Gastroesophageal sphincter (tissue), 4 donors: ENCODE results near the gene ARHGAP36. TPM values are rescaled to one million over a fixed set of nuclear protein-coding genes. Genes with fewer than 3 reads are reported as not detected.

Experiments
- ATAC-seq: fragments of 150-250 bp; one replicate; pipeline ENCODE4 v1.9.1; 2016; ENCODE audit warnings: mild to moderate bottlenecking, moderate library complexity
- H3K27ac ChIP-seq, 4 donors: fragments of 200-600 bp; sonication (generic) in 3 of 4; 1 replicate in 3 of 4; 2 replicates in 1 of 4; pipeline ENCODE4 v1.5.1; 2016 to 2019
- H3K27me3 ChIP-seq: fragments of 200-600 bp; sonication (generic); one replicate; pipeline ENCODE4 v1.5.1; 2019
- H3K36me3 ChIP-seq, 2 donors: fragments of 200-600 bp; sonication (generic); one replicate each; pipeline ENCODE4 v1.5.1; 2019; ENCODE audit warnings: control low read depth in 1 of 2
- H3K4me1 ChIP-seq, 3 donors: fragments of 200-600 bp; sonication (generic); 1 replicate in 2 of 3; 2 replicates in 1 of 3; pipeline ENCODE4 v1.5.1; 2016 to 2019; ENCODE audit warnings: control low read depth in 2 of 3
- H3K4me3 ChIP-seq, 2 donors: fragments of 200-600 bp; sonication (generic); one replicate each; pipeline ENCODE4 v1.5.1; 2019; ENCODE audit warnings: mild to moderate bottlenecking in 1 of 2, moderate library complexity in 1 of 2
- H3K9me3 ChIP-seq, 3 donors: fragments of 200-600 bp; sonication (generic); one replicate each; pipeline ENCODE4 v1.5.1; 2017 to 2019; ENCODE audit warnings: control low read depth in 2 of 3
- EP300 ChIP-seq: sonication (generic); formaldehyde crosslinking; IDR thresholded peaks from one replicate; pipeline ENCODE4 v1.6.1; 2017; ENCODE audit warnings: antibody characterized with exemption, mild to moderate bottlenecking
- POLR2A ChIP-seq, 2 donors: fragments of 450-650 bp; IDR thresholded peaks; one replicate each; pipeline ENCODE4 v1.6.1; 2017; ENCODE audit warnings: antibody characterized with exemption in 2 of 2, mild to moderate bottlenecking in 2 of 2, moderate library complexity in 1 of 2
- POLR2AphosphoS5 ChIP-seq: sonication (generic); formaldehyde crosslinking; IDR thresholded peaks from one replicate; pipeline ENCODE4 v1.6.1; 2017; ENCODE audit warnings: antibody characterized with exemption
- WGBS, 2 donors: methylation state at CpG; one replicate each; pipeline ENCODE4 v1.1.5; 2018; ENCODE audit warnings: low coverage in 1 of 2; 5-methylcytosine and 5-hydroxymethylcytosine counted together
- total RNA-seq, 4 donors: library from RNA; depleted of rRNA; stranded (reverse); fragments of >200 nt; gene quantifications; one replicate each; pipeline ENCODE4 v1.1.0, GENCODE V29; 2016
- TF ChIP-seq, protein P1 (sequence below), 4 experiments: fragments of 200-600 bp in 2 of 4; fragments of 450-650 bp in 2 of 4; sonication (generic) in 1 of 4; IDR thresholded peaks; one replicate each; pipeline ENCODE4 v1.5.1; 2017 to 2019; ENCODE audit warnings: antibody characterized with exemption in 4 of 4, mild to moderate bottlenecking in 2 of 4, moderate library complexity in 2 of 4

The ARHGAP36 gene
- total RNA-seq, 4 donors from 2014 or later, result 0.10 TPM; not detected in 3

DNA sequence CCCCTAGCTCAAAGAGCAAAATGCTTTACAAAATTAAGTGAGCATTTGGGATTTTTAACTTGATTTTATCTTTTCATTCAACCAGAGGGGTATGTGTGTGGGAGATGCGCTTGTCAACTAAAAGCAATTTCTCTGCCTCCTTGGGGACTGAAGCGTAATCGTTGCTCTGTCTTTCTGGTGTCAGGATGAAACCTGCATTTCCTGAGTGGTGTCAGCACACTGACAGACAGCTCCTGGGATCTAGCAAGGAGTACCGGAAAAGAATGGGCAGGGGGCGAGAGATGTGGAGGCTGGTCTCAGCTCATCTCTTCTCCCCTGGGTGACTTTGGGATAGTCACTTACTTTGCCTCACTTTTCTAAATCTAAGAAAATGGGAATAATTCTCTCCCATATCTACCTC, 5.1 kb upstream of the ARHGAP36 start:
- WGBS, 2 donors, result 80% methylated on average over 1 of the region's 5 CpGs; no CpG with 5 or more reads in 1 of the 2 donors
- Histone ChIP-seq H3K4me1 (peaks cover 0 to 1% (median 0%) of the 10 kb centered on the region in 3 donors), H3K36me3 (no peaks in the 10 kb centered on the region), H3K27me3 (peaks cover 8% of the 10 kb centered on the region), H3K9me3 (no peaks in the 10 kb centered on the region), H3K4me3 (no peak overlapping the region), H3K27ac (no peak overlapping the region)
- ATAC-seq, result no peak
- TF ChIP-seq, protein P1, sequence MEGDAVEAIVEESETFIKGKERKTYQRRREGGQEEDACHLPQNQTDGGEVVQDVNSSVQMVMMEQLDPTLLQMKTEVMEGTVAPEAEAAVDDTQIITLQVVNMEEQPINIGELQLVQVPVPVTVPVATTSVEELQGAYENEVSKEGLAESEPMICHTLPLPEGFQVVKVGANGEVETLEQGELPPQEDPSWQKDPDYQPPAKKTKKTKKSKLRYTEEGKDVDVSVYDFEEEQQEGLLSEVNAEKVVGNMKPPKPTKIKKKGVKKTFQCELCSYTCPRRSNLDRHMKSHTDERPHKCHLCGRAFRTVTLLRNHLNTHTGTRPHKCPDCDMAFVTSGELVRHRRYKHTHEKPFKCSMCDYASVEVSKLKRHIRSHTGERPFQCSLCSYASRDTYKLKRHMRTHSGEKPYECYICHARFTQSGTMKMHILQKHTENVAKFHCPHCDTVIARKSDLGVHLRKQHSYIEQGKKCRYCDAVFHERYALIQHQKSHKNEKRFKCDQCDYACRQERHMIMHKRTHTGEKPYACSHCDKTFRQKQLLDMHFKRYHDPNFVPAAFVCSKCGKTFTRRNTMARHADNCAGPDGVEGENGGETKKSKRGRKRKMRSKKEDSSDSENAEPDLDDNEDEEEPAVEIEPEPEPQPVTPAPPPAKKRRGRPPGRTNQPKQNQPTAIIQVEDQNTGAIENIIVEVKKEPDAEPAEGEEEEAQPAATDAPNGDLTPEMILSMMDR (IDR thresholded peaks at IDR 0.05), result no peak

DNA sequence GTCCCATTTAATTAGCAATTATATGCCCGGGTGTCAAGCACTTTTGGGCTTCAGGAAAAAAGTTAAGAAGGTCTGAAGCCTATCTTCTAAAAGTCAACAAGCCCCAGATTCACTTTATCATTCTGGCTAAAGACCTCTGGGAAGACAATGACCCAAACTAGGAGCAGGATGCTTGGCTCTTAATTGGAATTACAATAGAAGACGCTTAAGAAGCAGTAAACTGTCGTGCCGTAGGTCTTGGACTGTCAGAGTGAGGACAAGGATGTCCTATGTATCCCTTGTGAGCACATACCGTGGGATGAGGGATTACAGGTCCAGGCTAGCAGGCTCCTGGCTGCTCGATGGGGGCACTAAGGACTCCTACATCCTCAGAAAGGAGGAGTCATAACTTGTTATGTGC, 3.2 kb upstream of the ARHGAP36 start:
- no peak overlapping the region for H3K27ac ChIP-seq
- H3K4me3 ChIP-seq, result no peak overlapping the region
- TF ChIP-seq POLR2AphosphoS5, result no peak
- TF ChIP-seq EP300, result no peak
- no peak for TF ChIP-seq POLR2A (IDR thresholded peaks at IDR 0.05)
- TF ChIP-seq, protein P1 (IDR thresholded peaks at IDR 0.05), result no peak
- no peaks in the 10 kb centered on the region for H3K36me3 ChIP-seq
- peaks cover 0 to 6% (median 0%) of the 10 kb centered on the region in 3 donors for H3K4me1 ChIP-seq
- 35 to 43% methylated on average over 1 to 6 of the region's 6 CpGs for WGBS, 2 donors
- H3K9me3 ChIP-seq, result no peaks in the 10 kb centered on the region
- ATAC-seq, result no peak
- peaks cover 25% of the 10 kb centered on the region for H3K27me3 ChIP-seq

DNA sequence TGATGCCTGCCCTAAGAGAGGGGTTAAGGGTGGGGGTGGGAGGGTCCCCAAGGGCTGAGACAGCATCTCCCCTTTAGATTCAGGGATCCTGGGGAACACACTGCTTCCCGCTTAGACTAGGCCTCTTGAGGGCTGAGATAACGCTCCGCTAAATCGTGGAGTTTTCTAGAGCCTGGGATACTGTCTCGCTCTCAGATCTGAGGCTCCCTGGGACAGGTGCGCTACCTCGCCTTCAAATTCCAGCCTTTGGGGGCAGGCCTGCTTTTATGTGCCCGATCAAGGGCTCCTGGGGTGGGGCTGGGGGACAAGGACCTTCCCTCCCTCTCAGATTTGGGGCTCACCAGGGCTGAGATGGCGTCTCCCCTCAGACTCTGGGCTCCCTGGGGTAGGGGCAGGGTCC, 440 bp upstream of the ARHGAP36 start:
- WGBS, 2 donors, result no CpG with 5 or more reads among the region's 9 CpGs
- Histone ChIP-seq H3K9me3 (no peaks in the 10 kb centered on the region), H3K4me3 (no peak overlapping the region), H3K4me1 (peaks cover 0 to 6% (median 0%) of the 10 kb centered on the region in 3 donors), H3K27ac (no peak overlapping the region), H3K36me3 (no peaks in the 10 kb centered on the region), H3K27me3 (peaks cover 28% of the 10 kb centered on the region)
- TF ChIP-seq POLR2A (IDR thresholded peaks at IDR 0.05), result no peak
- TF ChIP-seq EP300, result no peak
- no peak for TF ChIP-seq POLR2AphosphoS5
- TF ChIP-seq, protein P1 (IDR thresholded peaks at IDR 0.05), result no peak
- ATAC-seq, result no peak

DNA sequence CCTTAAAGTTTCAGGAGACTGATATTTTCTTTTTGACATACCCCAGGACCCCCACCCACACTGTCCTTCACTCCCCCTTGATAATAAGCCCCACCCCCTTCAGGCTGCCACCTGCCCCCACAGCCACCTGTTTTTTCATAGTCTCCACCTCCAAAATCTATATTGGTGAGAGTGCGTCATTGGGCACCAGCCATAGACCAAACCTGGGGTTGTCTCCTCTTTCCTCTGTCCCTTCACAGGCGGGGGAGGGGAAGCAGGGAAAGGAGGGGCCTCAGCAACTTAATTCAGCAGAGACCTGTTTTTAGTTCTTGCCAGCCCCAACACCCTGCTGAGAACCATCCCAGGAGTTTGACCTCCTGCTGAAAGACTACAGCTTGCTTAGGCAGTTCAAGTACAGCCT, 1.1 kb downstream of the ARHGAP36 start:
- H3K4me3 ChIP-seq, result no peak overlapping the region
- WGBS, 2 donors, result 17% methylated on average over 1 of the region's 2 CpGs; no CpG with 5 or more reads in 1 of the 2 donors
- H3K27me3 ChIP-seq, result peaks cover 28% of the 10 kb centered on the region
- no peak overlapping the region for H3K27ac ChIP-seq
- no peaks in the 10 kb centered on the region for H3K36me3 ChIP-seq
- H3K4me1 ChIP-seq, result peaks cover 0 to 6% (median 0%) of the 10 kb centered on the region in 3 donors
- no peak for TF ChIP-seq EP300
- TF ChIP-seq, protein P1 (IDR thresholded peaks at IDR 0.05), result no peak
- H3K9me3 ChIP-seq, result no peaks in the 10 kb centered on the region
- no peak for ATAC-seq

DNA sequence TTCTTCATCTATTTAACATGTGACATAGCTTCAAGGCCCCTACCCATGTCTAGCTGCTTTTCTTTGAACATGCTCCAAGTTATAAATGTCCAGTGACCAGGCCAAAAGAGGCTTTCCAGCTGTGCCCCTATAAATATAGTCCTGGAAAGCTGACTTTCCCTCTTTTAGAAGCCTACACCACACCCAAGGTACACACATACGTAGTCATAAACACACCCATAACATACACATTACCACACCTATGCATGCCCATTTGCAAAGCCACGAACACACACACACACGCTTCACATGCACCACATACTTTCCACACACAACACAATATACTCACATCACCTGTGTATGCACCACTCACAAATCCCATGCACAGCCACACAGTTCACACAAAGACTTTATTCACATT, 2.0 kb downstream of the ARHGAP36 start:
- Histone ChIP-seq H3K4me1 (peaks cover 0 to 6% (median 0%) of the 10 kb centered on the region in 3 donors), H3K36me3 (no peaks in the 10 kb centered on the region), H3K4me3 (no peak overlapping the region), H3K27ac (no peak overlapping the region), H3K9me3 (no peaks in the 10 kb centered on the region), H3K27me3 (peaks cover 28% of the 10 kb centered on the region)
- ATAC-seq, result no peak
- 64 to 79% methylated on average over 3 of the region's 3 CpGs for WGBS, 2 donors
- TF ChIP-seq POLR2A (IDR thresholded peaks at IDR 0.05) (no peak), POLR2AphosphoS5 (no peak), EP300 (no peak)
- TF ChIP-seq, protein P1 (IDR thresholded peaks at IDR 0.05), result no peak
